HUES64 (cell line): ENCODE results near the gene MAP6. TPM values are rescaled to one million over a fixed set of nuclear protein-coding genes. Genes with fewer than 3 reads are reported as not detected.

Experiments used
- H3K27ac ChIP-seq: 2 replicates; pipeline ENCODE4 v1.7.0; 2013; ENCODE audit warnings: low read depth, low read length, inconsistent platforms
- H3K27me3 ChIP-seq: 2 replicates; pipeline ENCODE4 v1.6.1; 2013; ENCODE audit warnings: mild to moderate bottlenecking, low read length; ENCODE audit not compliant: insufficient read depth
- H3K36me3 ChIP-seq: 2 replicates; pipeline ENCODE4 v1.6.1; 2013; ENCODE audit warnings: mild to moderate bottlenecking, low read length; ENCODE audit not compliant: insufficient read depth
- H3K4me1 ChIP-seq: 2 replicates; pipeline ENCODE4 v1.6.1; 2013; ENCODE audit warnings: mild to moderate bottlenecking, low read length, moderate library complexity; ENCODE audit not compliant: insufficient read depth
- H3K4me3 ChIP-seq: 2 replicates; pipeline ENCODE4 v1.5.1; 2013; ENCODE audit warnings: mild to moderate bottlenecking, low read length, moderate library complexity
- H3K9ac ChIP-seq: 2 replicates; pipeline ENCODE4 v1.6.1; 2013; ENCODE audit warnings: mild to moderate bottlenecking, low read depth, low read length
- H3K9me3 ChIP-seq: 2 replicates; pipeline ENCODE4 v1.6.1; 2013; ENCODE audit warnings: low read depth, low read length; ENCODE audit not compliant: insufficient read depth
- WGBS: fragments of 150-250, 120-280 bp; methylation state at CpG from one replicate; pipeline ENCODE4 v1.1.7; 2013; ENCODE audit warnings: missing lambda C conversion rate; 5-methylcytosine and 5-hydroxymethylcytosine counted together
- polyA plus RNA-seq, 2 experiments: library from polyadenylated mRNA; stranded (reverse); fragments of 50-300 nt; gene quantifications; one replicate each; pipeline ENCODE4 v1.2.3, GENCODE V29; 2013

The MAP6 gene
- polyA plus RNA-seq (2013, experiment 1 of 2): 3.3 TPM
- 5.5 TPM for polyA plus RNA-seq (2013, experiment 2 of 2)

DNA sequence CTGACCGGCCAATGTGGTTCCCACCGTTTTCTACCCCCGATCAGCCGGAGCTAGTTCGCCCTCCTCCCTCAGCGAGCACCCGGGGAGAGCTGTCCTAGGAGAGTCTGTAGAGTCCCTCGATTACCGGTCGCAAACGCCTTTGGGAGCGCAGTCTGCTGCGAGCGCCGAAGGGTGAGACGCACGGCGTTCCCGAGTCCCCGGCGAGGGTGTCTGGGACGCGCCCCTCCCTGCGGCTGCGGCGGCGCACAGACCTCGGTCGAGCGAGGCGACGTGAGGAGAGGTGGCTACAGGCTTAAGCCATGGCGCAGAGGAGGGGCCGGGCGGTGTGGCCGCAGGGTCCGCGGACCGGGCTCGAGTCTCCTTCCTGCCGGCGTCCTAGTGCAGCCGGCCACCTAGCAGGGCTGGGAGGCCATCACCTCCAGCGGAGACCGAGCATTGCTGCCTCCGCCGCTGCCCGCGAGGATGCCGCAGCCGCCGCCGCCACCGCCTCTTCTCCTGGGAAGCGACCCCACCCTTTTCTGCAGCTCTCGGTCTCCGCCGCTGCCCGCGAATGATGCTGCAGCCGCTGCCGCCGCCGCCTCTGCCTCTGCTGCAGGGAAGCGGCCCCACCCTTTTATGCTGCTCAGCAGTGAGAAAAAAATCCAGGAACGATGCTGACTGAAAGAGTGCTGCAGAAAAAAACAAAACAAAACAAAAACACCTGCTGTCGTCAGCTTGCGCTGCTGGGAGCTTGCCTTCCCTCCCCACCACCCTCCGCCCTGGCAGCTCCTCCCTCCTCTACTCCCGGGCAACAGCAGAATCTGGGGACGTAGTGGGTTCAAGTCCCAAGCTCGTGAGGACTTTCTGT is at the start of gene MAP6:
TSS of gene MAP6 (minus strand) at position 588 of the 847 bp plus-strand sequence. CDS start 669 bp downstream, outside the sequence.
- Histone ChIP-seq H3K9me3 (no peaks in the 10 kb centered on the region), H3K4me1 (peaks cover 20% of the 10 kb centered on the region), H3K36me3 (no peaks in the 10 kb centered on the region), H3K27me3 (peaks cover 84% of the 10 kb centered on the region), H3K4me3 (peak within 1 kb of the TSS; percentile 54), H3K9ac (no peak within 1 kb of the TSS; the same call in 1 of the 2 replicates), H3K27ac (no peak within 1 kb of the TSS)
- 3% methylated on average over 72 of the region's 72 CpGs for WGBS

DNA sequence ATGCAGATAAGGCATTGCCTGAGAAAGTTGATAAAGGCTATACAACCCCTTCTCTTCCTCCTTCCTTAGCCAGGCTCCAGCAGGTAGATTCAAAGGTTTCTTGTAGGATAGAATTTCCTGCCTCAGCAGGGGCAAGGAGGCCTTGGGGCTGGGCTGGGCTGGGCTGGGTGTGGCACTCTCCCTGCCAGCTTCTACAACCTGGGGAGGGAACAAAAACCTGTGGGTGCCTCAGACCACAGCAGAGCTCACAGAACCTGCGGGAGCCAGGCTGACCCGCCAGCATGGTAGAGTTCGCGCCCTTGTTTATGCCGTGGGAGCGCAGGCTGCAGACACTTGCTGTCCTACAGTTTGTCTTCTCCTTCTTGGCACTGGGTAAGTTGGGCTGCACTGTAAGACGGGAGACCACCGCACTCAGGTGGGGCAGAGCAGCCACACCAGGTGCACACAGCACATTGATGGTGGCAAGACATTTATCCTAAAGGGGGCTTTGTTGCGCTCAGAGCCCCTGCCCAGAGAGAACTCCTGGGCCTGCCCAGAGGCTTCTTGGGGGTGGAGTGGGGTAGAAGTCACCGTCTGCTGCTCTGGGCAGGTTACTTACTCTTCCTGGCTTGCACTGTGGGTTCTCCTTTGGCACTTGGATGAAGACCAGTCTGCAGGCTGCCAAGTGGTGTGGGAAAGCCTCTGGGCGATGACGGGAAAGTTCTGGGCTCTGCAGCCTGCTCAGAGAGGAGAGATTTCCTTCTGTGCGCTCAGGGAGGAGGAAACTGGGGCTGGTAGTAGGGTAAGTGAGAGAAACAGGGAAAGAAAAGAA is 49.0 kb upstream of the MAP6 start, which contains the start of gene MOGAT2:
TSS of gene MOGAT2 (plus strand) at position 231 of the 811 bp plus-strand sequence. CDS start at position 282, 51 bp downstream.
- Histone ChIP-seq H3K36me3 (no peaks in the 10 kb centered on the region), H3K9ac (no peak within 1 kb of the TSS), H3K4me3 (no peak within 1 kb of the TSS), H3K27ac (no peak within 1 kb of the TSS), H3K9me3 (no peaks in the 10 kb centered on the region), H3K4me1 (no peaks in the 10 kb centered on the region; the same call in 1 of the 2 replicates), H3K27me3 (peaks cover 60% of the 10 kb centered on the region)
- WGBS: 88% methylated on average over 13 of the region's 13 CpGs

DNA sequence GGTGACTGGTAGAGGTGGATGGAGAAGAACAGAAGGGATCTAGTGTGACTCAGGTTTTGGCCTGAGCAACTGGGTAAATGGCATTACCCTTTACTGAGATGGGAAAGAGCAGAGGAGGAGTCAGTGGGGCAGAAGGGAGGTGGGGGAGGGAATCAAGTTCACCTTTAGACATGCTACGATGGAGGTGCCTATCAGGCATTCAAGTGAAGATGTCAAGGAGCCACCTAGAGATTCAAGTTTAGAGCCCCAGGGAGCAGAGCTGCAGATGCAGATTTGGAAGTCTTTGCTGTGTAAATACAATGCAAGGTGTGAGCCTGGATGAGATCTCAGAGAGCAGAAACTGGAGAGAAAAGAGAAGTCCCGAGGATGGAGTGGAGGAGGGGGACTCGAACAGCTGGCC is 47.8 kb upstream of the MAP6 start:
- Histone ChIP-seq H3K9ac (no peak overlapping the region), H3K36me3 (no peaks in the 10 kb centered on the region), H3K9me3 (no peaks in the 10 kb centered on the region), H3K4me3 (no peak overlapping the region), H3K27me3 (peaks cover 60% of the 10 kb centered on the region), H3K27ac (no peak overlapping the region), H3K4me1 (no peaks in the 10 kb centered on the region; the same call in 1 of the 2 replicates)
- 39% methylated on average over 3 of the region's 3 CpGs for WGBS

DNA sequence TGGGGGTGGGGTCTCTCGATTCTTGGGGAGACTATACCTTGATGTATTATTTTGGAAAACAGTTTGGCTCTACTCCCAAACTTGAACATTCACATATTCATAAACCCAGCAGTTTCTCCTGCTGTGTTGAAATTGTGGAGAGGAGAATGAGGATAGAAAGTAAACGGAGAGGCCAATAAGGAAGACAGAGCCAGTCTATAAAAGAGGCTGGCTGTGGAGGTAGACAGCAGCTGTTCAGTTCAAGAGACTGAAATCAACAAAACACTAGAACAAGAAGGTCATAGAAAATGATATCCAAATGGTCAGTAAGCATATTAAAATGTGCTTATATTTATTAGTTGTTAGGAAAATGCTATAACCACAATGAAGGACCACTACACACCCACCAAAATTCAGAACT is 46.9 kb upstream of the MAP6 start:
- no peak overlapping the region for H3K4me3 ChIP-seq
- no peak overlapping the region for H3K9ac ChIP-seq
- 77% methylated on average over 1 of the region's 2 CpGs for WGBS
- H3K27me3 ChIP-seq: peaks cover 63% of the 10 kb centered on the region
- H3K36me3 ChIP-seq: no peaks in the 10 kb centered on the region
- no peak overlapping the region for H3K27ac ChIP-seq
- no peaks in the 10 kb centered on the region; the same call in 1 of the 2 replicates for H3K4me1 ChIP-seq
- H3K9me3 ChIP-seq: no peaks in the 10 kb centered on the region

DNA sequence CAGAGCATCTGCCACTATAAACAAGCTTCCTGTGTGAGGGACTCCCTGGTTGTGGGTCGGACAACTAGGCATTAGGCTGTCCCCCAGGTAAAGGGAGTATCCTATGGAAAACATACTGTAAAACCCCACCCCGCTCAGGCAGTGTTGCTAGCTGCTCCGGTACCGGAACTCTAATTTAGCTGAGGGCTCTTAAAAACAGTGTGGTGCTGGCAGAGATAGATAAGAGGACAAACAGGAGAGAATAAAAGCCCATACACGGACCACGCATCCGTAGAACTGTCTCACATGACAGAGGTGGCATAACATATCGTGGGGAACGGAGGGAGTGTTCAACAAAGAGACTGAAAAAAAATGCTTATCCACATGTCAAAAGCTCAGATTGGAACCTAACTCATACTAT is 45.4 kb upstream of the MAP6 start:
- Histone ChIP-seq H3K9me3 (no peaks in the 10 kb centered on the region), H3K27me3 (peaks cover 54% of the 10 kb centered on the region), H3K36me3 (no peaks in the 10 kb centered on the region), H3K4me1 (no peaks in the 10 kb centered on the region; the same call in 1 of the 2 replicates), H3K4me3 (no peak overlapping the region), H3K27ac (no peak overlapping the region), H3K9ac (no peak overlapping the region)
- WGBS: 92% methylated on average over 9 of the region's 9 CpGs

DNA sequence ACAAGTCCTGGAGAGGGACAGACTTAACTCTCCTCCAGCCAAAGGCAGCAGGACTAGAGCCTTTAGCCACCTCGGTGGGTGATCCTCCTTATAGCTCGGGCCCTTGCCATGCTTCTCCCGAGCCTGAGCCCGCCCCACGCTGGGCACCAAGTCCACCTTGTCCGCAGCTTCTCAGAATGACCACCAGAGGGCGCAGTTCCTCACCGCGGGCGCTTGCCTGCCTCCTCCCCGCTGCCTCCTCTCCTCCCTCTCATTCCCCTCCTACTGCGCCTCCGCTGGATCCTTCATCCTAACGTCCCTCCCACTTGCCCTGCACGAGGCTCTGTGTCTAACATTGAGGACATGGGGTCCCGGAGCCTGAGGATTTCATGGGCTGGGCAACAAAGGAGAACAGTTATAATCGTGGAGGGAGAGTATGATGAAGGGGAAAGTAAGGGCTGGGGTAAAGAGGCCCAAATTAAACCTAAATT is 37.5 kb upstream of the MAP6 start:
- no peak overlapping the region for H3K27ac ChIP-seq
- WGBS: 11% methylated on average over 17 of the region's 17 CpGs
- H3K27me3 ChIP-seq: 0 out of 2 replicates have a peak, but pooled peaks cover 8% of the 10 kb centered on the region
- no peak overlapping the region for H3K4me3 ChIP-seq
- H3K9me3 ChIP-seq: peaks cover 5% of the 10 kb centered on the region; the same call in 1 of the 2 replicates
- H3K4me1 ChIP-seq: no peaks in the 10 kb centered on the region
- no peak overlapping the region for H3K9ac ChIP-seq
- H3K36me3 ChIP-seq: no peaks in the 10 kb centered on the region

DNA sequence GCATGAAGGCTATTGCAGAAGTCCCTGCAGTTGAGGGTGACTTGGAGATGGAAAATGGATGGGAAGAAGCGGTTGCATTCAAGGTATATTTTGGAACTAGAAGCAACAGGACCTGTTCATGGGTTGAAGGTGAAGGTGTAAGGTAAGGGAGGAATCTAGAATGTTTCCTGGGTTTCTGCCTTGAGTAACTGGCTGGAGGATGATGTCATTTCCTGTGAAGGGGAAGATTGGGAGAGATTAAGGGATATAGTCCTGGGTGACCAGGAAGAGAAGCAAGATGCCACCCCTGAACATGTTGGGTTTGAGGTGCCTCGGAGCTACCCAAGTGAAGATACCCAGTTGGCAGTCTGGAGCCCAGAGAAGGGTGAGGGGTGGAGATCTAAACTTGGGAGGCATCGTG is 36.7 kb upstream of the MAP6 start:
- 95% methylated on average over 3 of the region's 3 CpGs for WGBS
- no peak overlapping the region for H3K27ac ChIP-seq

DNA sequence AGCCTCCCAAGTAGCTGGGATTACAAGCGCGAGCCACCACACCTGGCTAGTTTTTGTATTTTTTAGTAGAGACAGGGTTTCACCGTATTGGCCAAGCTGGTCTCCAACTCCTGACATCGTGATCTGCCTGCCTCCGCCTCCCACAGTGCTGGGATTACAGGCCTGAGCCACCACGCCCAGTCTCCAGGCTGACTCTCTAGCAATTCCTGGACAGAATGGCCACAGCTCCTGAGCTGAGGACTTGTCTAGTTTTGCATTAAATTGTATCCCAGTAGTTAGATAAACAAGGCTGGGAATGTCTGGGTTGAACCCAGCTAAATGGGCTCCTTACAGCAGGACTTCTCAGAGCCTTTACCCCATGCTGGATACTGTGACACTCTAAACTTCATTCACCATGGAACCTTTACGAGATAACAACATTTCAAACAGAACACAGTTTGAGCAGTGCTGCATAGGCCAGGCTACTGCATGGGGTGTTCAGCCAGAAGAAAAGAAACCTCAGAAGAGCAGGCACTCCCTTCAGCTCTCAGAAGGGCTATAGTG is 34.9 kb upstream of the MAP6 start:
- Histone ChIP-seq H3K27ac (no peak overlapping the region), H3K4me3 (no peak overlapping the region), H3K4me1 (no peaks in the 10 kb centered on the region), H3K27me3 (0 out of 2 replicates have a peak, but pooled peaks cover 5% of the 10 kb centered on the region), H3K36me3 (no peaks in the 10 kb centered on the region), H3K9me3 (peaks cover 5% of the 10 kb centered on the region; the same call in 1 of the 2 replicates), H3K9ac (no peak overlapping the region)
- WGBS: 78% methylated on average over 7 of the region's 7 CpGs

More for the DNA sequence above, 36.7 kb upstream of the MAP6 start:
- Histone ChIP-seq H3K4me3 (no peak overlapping the region), H3K27me3 (0 out of 2 replicates have a peak, but pooled peaks cover 5% of the 10 kb centered on the region), H3K9me3 (peaks cover 5% of the 10 kb centered on the region; the same call in 1 of the 2 replicates), H3K4me1 (no peaks in the 10 kb centered on the region), H3K36me3 (no peaks in the 10 kb centered on the region), H3K9ac (no peak overlapping the region)

DNA sequence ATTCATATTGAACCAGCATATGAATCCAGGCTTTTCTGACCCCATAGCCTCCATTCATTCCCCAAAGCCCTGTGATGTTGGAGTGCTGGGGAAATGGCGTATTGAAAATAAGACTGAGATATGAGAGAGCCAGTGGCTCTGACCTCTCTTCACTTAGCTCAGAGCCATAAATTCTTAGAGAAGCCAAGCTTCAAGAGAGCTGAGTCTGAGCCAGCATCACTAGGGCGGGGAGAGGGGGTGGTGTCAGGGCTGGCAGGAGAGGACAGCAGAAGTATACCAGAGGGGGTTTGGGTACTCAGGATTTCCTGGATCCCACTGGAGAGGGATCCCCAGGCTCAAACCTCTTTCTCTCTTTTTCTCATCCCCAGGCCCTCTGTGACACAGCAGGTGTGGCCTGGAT is 32.1 kb upstream of the MAP6 start:
- no peaks in the 10 kb centered on the region for H3K4me1 ChIP-seq
- no peak overlapping the region for H3K27ac ChIP-seq
- H3K27me3 ChIP-seq: 0 out of 2 replicates have a peak, but pooled peaks cover 4% of the 10 kb centered on the region
- no peaks in the 10 kb centered on the region for H3K9me3 ChIP-seq
- no peak overlapping the region for H3K9ac ChIP-seq
- 75% methylated on average over 1 of the region's 2 CpGs for WGBS
- H3K36me3 ChIP-seq: no peaks in the 10 kb centered on the region
- H3K4me3 ChIP-seq: no peak overlapping the region

DNA sequence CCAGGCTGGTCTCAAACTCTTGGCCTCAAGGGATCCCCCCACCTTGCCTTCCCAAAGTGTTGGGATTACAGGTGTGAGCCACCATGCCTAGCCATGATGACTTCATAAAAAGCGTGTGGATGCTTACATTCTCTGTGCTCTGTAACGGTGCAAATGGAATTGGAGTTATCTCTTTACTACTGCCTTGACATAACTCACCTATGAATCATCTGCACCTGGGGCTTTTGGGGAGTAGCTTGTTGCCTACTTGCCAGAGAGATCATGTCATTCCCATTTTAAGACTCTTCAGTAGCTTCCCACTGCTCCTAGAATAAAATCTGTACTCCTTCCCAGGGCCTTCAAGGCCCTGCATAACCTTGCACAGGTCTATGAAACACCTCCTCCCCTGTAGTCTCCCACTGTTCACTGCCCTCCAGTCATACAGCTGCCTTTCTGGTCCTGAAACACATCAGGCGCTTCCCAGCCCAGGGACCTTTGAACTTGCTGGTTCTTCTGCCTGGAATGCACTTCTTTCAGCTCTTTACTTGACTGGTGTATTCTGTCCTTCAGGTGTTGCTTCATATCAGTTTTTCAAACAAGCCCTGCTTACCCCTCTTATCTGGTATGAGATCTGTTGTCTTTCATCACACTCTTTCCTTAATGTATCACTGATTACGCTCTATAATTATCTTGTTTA is 29.2 kb upstream of the MAP6 start:
- no peak overlapping the region for H3K9ac ChIP-seq
- H3K4me1 ChIP-seq: no peaks in the 10 kb centered on the region
- H3K36me3 ChIP-seq: no peaks in the 10 kb centered on the region
- H3K4me3 ChIP-seq: no peak overlapping the region
- no peak overlapping the region for H3K27ac ChIP-seq
- no peaks in the 10 kb centered on the region for H3K9me3 ChIP-seq
- 86% methylated on average over 4 of the region's 4 CpGs for WGBS
- H3K27me3 ChIP-seq: no peaks in the 10 kb centered on the region
